CD4-positive, alpha-beta T cell (primary cell): Measurements from ENCODE around the gene TCIRG1. TPM values are rescaled to one million over a fixed set of nuclear protein-coding genes. Genes with fewer than 3 reads are reported as not detected.

Experiments used
- ATAC-seq: fragments of 200-7000 bp; cut with Tn5 transposase; one replicate; pipeline ENCODE4 v1.10.0; 2022; ENCODE audit warnings: mild to moderate bottlenecking; ENCODE audit not compliant: poor library complexity
- CTCF ChIA-PET: fragments of 350-600 bp; sonication (Branson Sonifier 250); formaldehyde crosslinking; loops from one replicate; lab custom pipeline; 2021; ENCODE audit warnings: antibody characterized with exemption, inconsistent platforms; lab: Charles Lee
- POLR2A ChIA-PET: fragments of 350-600 bp; sonication (Branson Sonifier 250); formaldehyde crosslinking; loops from one replicate; lab custom pipeline; 2021; ENCODE audit warnings: antibody characterized with exemption, inconsistent platforms; lab: Charles Lee
- DNase-seq, 14 experiments: peaks; one replicate each; pipeline ENCODE4 v3.0.0-alpha.2; 2013 to 2020; ENCODE audit warnings: mixed read lengths in 2 of 14
- H3K27ac ChIP-seq, 2 donors: one replicate each; pipeline versions ENCODE4 v1.5.1 to v1.7.0; 2013; ENCODE audit warnings: low read length in 2 of 2, low read depth in 1 of 2, mild to moderate bottlenecking in 1 of 2
- H3K27me3 ChIP-seq, 2 experiments: 1 replicate in 1 of 2; 2 replicates in 1 of 2; pipeline versions ENCODE4 v1.6.1 to v1.7.0; 2013; ENCODE audit warnings: low read length in 2 of 2, control low read depth in 1 of 2, mild to moderate bottlenecking in 1 of 2, moderate library complexity in 1 of 2; ENCODE audit not compliant: insufficient read depth in 2 of 2, control insufficient read depth in 1 of 2
- H3K36me3 ChIP-seq: one replicate; pipeline ENCODE4 v1.6.1; 2013; ENCODE audit warnings: low read length, control low read depth; ENCODE audit not compliant: insufficient read depth
- H3K4me1 ChIP-seq: one replicate; pipeline ENCODE4 v1.6.1; 2013; ENCODE audit warnings: low read length, control low read depth; ENCODE audit not compliant: insufficient read depth
- H3K4me3 ChIP-seq: one replicate; pipeline ENCODE4 v1.5.1; 2013; ENCODE audit warnings: mild to moderate bottlenecking, low read length, moderate library complexity
- H3K9me3 ChIP-seq, 2 experiments: 1 replicate in 1 of 2; 2 replicates in 1 of 2; pipeline versions ENCODE4 v1.6.1 to v1.7.0; 2013; ENCODE audit warnings: low read length in 2 of 2, mild to moderate bottlenecking in 2 of 2, control low read depth in 1 of 2, moderate library complexity in 1 of 2; ENCODE audit not compliant: control insufficient read depth in 1 of 2, insufficient read depth in 1 of 2
- H3K27ac Mint-ChIP-seq: one replicate; pipeline ENCODE4 v1.8.0; 2020; ENCODE audit warnings: mixed read lengths
- H3K27me3 Mint-ChIP-seq: one replicate; pipeline ENCODE4 v1.8.0; 2021; ENCODE audit warnings: mixed read lengths
- H3K36me3 Mint-ChIP-seq: one replicate; pipeline ENCODE4 v1.8.0; 2021; ENCODE audit warnings: low read depth, mixed read lengths
- H3K4me1 Mint-ChIP-seq: one replicate; pipeline ENCODE4 v1.8.0; 2021; ENCODE audit warnings: low read depth, mixed read lengths
- H3K4me3 Mint-ChIP-seq: one replicate; pipeline ENCODE4 v1.8.0; 2020; ENCODE audit warnings: mild to moderate bottlenecking, mixed read lengths
- H3K9me3 Mint-ChIP-seq: one replicate; pipeline ENCODE4 v1.8.0; 2020; ENCODE audit warnings: mixed read lengths
- intact Hi-C, 2 experiments: fragments of 100-400 bp; cut with DNase I in 1 of 2; cut with micrococcal nuclease in 1 of 2; formaldehyde crosslinking; loops; one replicate each; pipeline versions ENCODE4 v1.15.1 to v1.9.0; 2023 to 2025; cut with DNase I, micrococcal nuclease
- total RNA-seq, 174 experiments: library from RNA in 2 of 174; stranded (reverse) in 2 of 174; gene quantifications; one replicate each; pipeline ENCODE4 v1.2.3 and lab custom pipeline; 2021 to 2026
- TF ChIP-seq, protein P1 (sequence below): fragments of 200-600 bp; IDR thresholded peaks from one replicate; pipeline ENCODE4 v1.8.0; 2022; ENCODE audit warnings: antibody characterized with exemption, mild to moderate bottlenecking

Gene TCIRG1
- total RNA-seq, 2 experiments from 2014 or later: 202 to 207 TPM

DNA sequence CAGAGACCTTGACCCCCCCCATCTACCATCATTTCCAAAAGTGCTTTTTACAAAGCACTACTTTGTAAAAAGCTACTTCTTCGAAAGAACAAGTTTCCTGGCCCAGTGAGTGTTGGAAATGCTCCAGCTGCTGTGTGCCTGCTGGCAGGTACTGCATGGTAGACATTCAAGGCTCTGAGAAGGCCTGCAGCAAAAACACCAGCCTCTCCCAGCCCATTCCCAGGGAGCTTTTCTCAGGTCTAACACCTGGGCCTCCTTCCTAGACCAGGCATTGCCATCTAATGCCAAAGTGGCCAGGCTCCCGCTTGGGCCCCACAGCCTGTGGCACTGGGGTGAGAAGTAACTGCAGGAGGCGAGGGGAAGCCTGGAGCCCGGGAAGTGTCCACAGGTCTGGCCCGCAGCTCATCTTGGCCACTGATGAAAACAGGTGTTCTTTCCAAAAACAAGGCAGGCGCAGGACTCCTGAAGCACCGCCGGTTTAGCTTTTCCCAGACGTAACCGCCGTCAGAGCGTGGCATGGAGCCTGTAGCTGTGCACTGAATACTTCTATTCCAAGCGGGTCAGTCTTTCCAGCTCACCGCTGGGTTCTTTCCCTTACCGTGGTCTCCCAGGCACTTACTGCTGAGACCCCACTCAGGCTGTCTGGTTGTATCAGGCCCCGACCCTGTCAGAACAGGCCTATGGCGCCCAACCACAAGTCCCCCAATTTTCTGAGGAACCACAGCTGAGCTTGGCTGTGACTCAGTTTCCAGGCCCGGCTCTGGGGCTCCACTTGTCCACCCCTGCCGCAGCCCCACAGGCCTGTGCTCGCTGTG, 1.2 kb upstream of the TCIRG1 start:
- POLR2A ChIA-PET: interaction anchor here (0.6 to 1.5 kb wide), 2 partner anchors 82 to 170 kb away, joined by 3 read pairs; no protein-coding TSS in a partner anchor

DNA sequence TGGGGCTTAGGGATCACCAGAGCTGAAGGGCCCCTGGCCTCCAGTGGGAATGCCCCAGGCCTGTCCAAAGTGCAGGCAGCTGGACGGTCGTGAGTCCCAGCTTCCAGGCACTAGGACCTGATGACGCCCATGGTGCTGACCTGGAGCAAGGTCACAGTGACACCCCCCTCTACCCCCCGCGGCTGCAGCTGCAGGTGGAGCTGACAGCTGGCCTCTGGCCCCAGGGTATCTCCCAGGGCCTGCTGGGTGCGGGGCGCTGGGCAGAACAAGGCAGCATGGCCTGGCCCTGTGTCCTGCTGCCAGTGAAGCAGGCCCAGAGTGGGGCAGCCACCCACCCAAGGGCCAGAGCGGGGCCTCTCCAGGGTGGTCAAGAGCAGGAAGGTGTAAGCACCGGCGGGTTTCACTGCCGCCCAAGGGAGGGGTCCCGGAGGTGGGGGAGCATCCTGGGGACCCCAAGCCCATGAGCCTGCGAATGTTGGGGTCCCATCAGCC, 553 bp upstream of the TCIRG1 start:
- Mint-ChIP-seq H3K9me3 (no peaks in the 10 kb centered on the region), H3K36me3 (peaks cover 9% of the 10 kb centered on the region), H3K27me3 (no peaks in the 10 kb centered on the region), H3K27ac (no peak overlapping the region), H3K4me1 (peaks cover 29% of the 10 kb centered on the region), H3K4me3 (peak overlapping the region; percentile 89)
- Histone ChIP-seq H3K36me3 (peaks cover 36% of the 10 kb centered on the region), H3K27me3 (no peaks in the 10 kb centered on the region), H3K27ac (peak overlapping the region; percentile 77 to 82), H3K9me3 (no peaks in the 10 kb centered on the region), H3K4me1 (peaks cover 70% of the 10 kb centered on the region), H3K4me3 (peak overlapping the region; percentile 96)
- no peak for DNase-seq
- no peak for ATAC-seq
- TF ChIP-seq, protein P1, sequence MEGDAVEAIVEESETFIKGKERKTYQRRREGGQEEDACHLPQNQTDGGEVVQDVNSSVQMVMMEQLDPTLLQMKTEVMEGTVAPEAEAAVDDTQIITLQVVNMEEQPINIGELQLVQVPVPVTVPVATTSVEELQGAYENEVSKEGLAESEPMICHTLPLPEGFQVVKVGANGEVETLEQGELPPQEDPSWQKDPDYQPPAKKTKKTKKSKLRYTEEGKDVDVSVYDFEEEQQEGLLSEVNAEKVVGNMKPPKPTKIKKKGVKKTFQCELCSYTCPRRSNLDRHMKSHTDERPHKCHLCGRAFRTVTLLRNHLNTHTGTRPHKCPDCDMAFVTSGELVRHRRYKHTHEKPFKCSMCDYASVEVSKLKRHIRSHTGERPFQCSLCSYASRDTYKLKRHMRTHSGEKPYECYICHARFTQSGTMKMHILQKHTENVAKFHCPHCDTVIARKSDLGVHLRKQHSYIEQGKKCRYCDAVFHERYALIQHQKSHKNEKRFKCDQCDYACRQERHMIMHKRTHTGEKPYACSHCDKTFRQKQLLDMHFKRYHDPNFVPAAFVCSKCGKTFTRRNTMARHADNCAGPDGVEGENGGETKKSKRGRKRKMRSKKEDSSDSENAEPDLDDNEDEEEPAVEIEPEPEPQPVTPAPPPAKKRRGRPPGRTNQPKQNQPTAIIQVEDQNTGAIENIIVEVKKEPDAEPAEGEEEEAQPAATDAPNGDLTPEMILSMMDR: no peak
- CTCF ChIA-PET: interaction anchor here (0.9 kb wide), 1 partner anchor 171 kb away, joined by 4 read pairs; no protein-coding TSS in a partner anchor
- intact Hi-C loops: loop anchor here in 1 of 2 experiments (5.0 kb wide), 1 partner anchor 424 kb away; the partner anchor contains the start of gene PPP6R3
- POLR2A ChIA-PET: interaction anchor here (0.6 to 1.7 kb wide), 3 partner anchors 8 to 169 kb away, joined by 3 to 9 read pairs (median 3); partner anchors contain the start of gene NDUFS8

More for the DNA sequence above, 1.2 kb upstream of the TCIRG1 start:
- H3K27ac Mint-ChIP-seq: peak overlapping the region; percentile 85
- CTCF ChIA-PET: no interaction called here
- peaks cover 76% of the 10 kb centered on the region for H3K4me1 ChIP-seq
- peaks cover 29% of the 10 kb centered on the region for H3K4me1 Mint-ChIP-seq
- TF ChIP-seq, protein P1: no peak
- ATAC-seq (no peak), DNase-seq (peak in 1 of 14 experiments; percentile 15)
- no peak overlapping the region for H3K4me3 ChIP-seq
- no peaks in the 10 kb centered on the region for H3K27me3 ChIP-seq
- H3K36me3 Mint-ChIP-seq: peaks cover 9% of the 10 kb centered on the region
- peaks cover 36% of the 10 kb centered on the region for H3K36me3 ChIP-seq
- intact Hi-C loops: loop anchor here in 1 of 2 experiments (5.0 kb wide), 1 partner anchor 425 kb away; the partner anchor contains the start of gene PPP6R3
- no peaks in the 10 kb centered on the region for H3K9me3 Mint-ChIP-seq
- H3K27me3 Mint-ChIP-seq: no peaks in the 10 kb centered on the region
- peak overlapping the region; percentile 48 to 77 for H3K27ac ChIP-seq
- H3K9me3 ChIP-seq: no peaks in the 10 kb centered on the region
- peak overlapping the region; percentile 82 for H3K4me3 Mint-ChIP-seq

DNA sequence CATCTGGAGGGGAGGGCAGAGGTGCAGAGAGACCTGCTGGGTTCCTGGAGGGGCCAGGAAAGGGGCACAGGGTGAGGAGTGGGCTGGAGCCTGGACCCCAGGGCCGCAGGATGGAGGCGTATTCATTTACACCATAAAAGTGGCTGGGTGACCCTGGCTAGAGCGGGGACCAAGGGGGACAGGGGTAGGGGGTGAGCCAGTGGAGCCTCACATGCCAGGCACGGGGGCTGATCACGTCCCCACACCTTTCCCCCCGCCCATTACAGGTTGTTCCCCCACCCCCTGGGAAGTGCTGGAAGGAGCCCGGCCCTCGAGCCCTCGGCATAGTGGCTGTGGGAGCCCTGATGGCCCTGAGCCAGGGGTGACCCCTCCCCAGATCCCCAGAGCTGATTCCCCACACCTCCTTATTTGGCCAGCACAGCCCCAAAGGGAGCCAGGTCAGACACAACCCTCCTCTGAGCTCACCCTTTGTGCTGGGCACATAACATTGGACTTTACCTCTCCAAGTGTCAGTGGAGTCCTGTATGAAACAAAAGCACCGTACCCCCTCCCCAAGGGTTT, 781 bp downstream of the TCIRG1 start:
- H3K27ac ChIP-seq: peak overlapping the region; percentile 77 to 82
- ATAC-seq: no peak
- H3K27me3 ChIP-seq: no peaks in the 10 kb centered on the region
- H3K4me3 ChIP-seq: peak overlapping the region; percentile 96
- Mint-ChIP-seq H3K4me1 (peaks cover 29% of the 10 kb centered on the region), H3K27ac (peak overlapping the region; percentile 92), H3K4me3 (peak overlapping the region; percentile 89), H3K27me3 (no peaks in the 10 kb centered on the region), H3K9me3 (no peaks in the 10 kb centered on the region), H3K36me3 (peaks cover 9% of the 10 kb centered on the region)
- ChIA-PET POLR2A (interaction anchor here (0.9 to 3.1 kb wide), 4 partner anchors 9 to 34 kb away, joined by 3 to 21 read pairs (median 6); partner anchors contain the start of gene NDUFS8), CTCF (interaction anchor here (0.6 to 0.9 kb wide), 2 partner anchors 110 to 170 kb away, joined by 3 to 4 read pairs; no protein-coding TSS in a partner anchor)
- no peaks in the 10 kb centered on the region for H3K9me3 ChIP-seq
- intact Hi-C loops: loop anchor here (1.0 to 5.0 kb wide), 2 partner anchors 9 to 423 kb away; partner anchors contain the start of genes NDUFS8 (in 1 of the 2) and PPP6R3 (in 1 of the 2)
- H3K4me1 ChIP-seq: peaks cover 66% of the 10 kb centered on the region
- TF ChIP-seq, protein P1: no peak
- peak in 3 of 14 experiments; percentile 14 to 49 (median 33) for DNase-seq
- H3K36me3 ChIP-seq: peaks cover 37% of the 10 kb centered on the region
